ENCODE data around the gene ACSL6.

ACSL6 gene

GRCh38 chr5:132016721-132017250, 5.3 kb upstream of the ACSL6 start:
- no peak for DNase-seq

- DNase-seq: no peak
Observed at GRCh38 chr5:132013711-132014110, 2.3 kb upstream of the ACSL6 start.

DNA sequence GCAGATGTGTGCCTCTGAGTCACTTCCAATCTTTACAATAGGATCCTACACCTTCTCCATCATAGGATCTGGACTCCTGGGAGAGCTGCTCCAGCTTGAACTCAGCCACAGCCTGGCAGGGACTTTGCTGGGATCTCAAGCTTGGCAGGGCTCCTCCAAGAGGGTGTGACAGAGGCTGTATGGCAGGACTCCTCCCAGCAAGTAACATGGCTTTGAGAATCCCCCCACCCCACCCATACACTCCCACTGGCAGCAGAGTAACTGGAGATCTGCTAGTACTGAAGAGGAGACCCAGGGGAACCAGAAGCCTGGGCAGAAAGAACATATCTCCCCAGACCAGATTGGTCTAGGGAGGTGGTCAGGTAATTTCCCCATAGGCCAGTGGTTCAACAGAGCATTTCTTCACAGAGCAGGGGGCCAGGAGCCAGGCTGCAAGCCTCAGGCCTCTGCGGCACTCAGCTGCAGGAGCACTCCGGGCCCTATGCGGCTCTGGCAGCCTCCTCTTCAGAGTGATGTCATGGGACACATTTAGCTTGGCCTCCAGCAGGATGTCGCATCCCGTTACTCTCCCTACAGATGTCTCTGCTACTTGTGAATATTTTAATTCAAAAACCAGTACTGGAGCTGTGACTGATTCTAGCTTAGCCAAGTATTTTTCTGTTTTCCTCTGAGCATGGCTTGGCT, 1.7 kb upstream of the ACSL6 start:
- peak; percentile 29 for DNase-seq

DNA sequence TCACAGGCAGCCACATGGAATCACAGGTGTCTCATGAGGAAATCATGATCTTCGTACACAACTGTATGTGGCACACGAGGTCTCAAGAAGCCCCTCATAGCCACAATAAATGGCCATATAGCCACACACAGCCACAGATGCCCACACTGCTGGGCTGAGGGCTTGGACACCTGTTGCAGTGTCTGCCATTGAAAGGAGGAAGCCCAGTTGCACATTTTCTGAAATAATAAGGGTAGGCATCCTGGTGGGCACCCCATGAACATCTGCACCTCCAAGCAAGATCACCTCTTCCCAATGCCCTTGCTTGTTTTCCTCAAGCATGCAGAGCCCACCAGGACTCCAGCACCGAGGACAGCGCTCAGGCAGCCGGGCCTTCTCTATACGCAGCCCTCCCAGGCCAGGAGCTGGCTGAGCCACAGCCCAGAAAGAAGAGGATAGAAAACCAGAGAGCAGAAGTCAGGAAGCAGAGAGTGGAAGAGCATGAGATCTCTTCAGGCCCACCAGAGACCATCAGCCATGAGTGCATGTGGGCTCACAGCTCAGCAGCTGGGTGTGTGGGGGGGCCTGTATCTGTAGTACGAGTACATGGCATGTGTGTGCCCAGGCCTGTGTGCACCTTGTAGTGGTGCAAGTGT, 1.0 kb upstream of the ACSL6 start:
- peak; percentile 28 for DNase-seq

GRCh38 chr5:132010989-132011621, 353 bp downstream of the ACSL6 start:
- peak; percentile 28 for DNase-seq

GRCh38 chr5:132010645-132010988, 841 bp downstream of the ACSL6 start:
- peak; percentile 32 for DNase-seq

DNA sequence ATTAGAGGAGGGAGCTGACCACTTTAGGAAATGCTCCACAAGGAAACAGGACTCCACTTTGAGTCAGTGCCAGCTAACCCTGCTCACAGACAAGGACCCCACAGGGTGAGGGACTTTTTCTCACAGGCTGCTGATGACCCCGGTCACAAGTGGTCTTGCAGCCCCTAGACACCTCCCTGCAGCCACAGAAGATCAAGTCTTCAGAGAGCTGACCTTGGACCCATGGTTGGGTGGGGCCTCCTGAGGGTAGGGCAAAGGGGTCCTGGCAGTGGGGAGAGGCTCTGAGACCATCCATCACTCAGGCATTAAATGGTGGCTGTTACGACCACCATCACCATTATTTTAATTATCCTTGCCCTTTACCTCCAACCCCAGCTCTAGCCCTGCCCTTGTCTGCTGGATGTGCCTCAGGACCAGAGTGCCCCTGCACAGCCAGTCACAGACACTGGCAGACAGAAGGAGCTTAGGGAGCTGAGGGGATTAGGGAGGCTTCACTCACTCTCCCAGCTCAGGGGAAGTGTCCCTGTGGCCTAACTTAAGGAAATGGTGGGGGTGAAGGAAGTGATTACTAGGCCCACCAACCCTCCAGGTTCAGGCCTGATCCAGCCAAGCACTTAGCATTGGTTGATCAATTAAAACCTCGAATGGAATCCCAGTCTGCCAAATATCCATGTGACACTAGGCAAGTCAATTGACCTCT, 1.6 kb downstream of the ACSL6 start:
- DNase-seq: peak; percentile 27

GRCh38 chr5:132008961-132009680, 2.3 kb downstream of the ACSL6 start:
- no peak for DNase-seq

- no peak for DNase-seq
Observed at GRCh38 chr5:132008163-132008473, 3.3 kb downstream of the ACSL6 start.

DNA sequence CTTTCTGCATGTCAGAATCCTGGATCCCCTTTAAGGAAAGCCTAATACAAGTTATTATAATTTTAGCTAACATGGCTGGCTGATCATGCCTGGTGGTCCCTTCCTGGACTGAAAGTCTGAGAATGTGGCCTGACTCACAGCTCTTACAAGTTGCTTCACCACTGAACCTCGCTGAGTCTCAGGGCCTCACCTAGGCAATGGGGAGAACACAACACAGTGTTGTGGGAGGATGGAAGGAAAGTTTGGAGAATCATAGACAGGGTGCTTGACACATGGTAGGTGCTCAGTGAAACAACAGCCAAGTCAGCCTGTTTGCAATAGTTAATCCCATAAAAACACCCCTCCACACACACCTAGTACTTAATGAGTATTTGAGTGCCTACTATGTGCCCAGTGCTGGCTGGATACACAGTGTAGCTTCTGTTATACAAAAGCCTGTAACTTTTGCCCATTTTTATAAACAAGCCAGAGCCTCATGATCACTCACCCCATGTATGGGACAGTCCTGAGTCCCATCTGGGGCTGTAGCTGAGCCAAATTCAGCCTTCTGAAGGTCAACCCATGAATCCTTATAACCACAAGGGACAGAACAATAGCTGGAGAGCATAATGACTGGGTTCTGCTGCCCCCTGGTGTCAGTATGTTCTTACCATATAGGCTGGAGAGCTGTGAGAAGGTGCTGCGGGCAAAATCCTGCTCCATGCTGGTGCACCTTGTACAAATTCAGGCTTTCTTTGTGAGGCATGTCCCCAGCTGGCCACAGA, 3.9 kb downstream of the ACSL6 start:
- peak; percentile 74 for DNase-seq

- DNase-seq: no peak
Observed at GRCh38 chr5:132006331-132007120, 4.9 kb downstream of the ACSL6 start.

- no peak for DNase-seq
Observed at GRCh38 chr5:132005591-132005990, 5.9 kb downstream of the ACSL6 start.

- no peak for DNase-seq
Observed at GRCh38 chr5:132003982-132004381, 7.5 kb downstream of the ACSL6 start.

- DNase-seq: no peak
Observed at GRCh38 chr5:132003170-132003744, 8.2 kb downstream of the ACSL6 start.

- no peak for DNase-seq
Observed at GRCh38 chr5:132002757-132003156, 8.7 kb downstream of the ACSL6 start.

- no peak for DNase-seq
Observed at GRCh38 chr5:132001647-132002561, 9.6 kb downstream of the ACSL6 start.

- no peak for DNase-seq
Observed at GRCh38 chr5:132000677-132001453, 10.6 kb downstream of the ACSL6 start.

DNA sequence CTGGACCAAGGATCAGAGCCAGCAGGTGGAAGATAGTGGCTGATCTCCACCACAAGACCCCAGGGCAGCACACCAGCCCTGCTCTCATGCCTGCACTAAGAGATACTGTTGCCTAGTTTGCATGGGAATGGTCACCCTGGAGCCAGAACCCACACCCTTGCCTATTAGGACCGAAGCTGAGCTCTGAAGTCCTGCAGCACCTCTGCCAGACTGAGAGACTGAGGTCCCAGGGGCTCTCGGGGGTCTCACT, 11.3 kb downstream of the ACSL6 start:
- DNase-seq: no peak
